ENCODE results near the gene SOAT2. TPM values are rescaled to one million over a fixed set of nuclear protein-coding genes. Genes with fewer than 3 reads are reported as not detected.

Gene SOAT2
- total RNA-seq, 3 donors from 2014 or later, result 0.41 TPM; not detected in 2

- intact Hi-C loops (cut with DNase I, micrococcal nuclease), result no loop called here
- DNase-seq, result peak in 1 of 3 donors; percentile 27
- Histone ChIP-seq H3K9me3 (no peaks in the 10 kb centered on the region), H3K4me3 (no peak overlapping the region), H3K36me3 (ENCODE audit: low read depth) (no peaks in the 10 kb centered on the region), H3K4me1 (ENCODE audit: low read depth) (peaks cover 28% of the 10 kb centered on the region)
- no peak for ATAC-seq
- TF ChIP-seq CTCF (IDR thresholded peaks at IDR 0.05), result no peak
These were observed 45.3 kb upstream of the SOAT2 start for GRCh38 chr12:53057816-53058500.

GRCh38 chr12:53058674-53059433, 44.4 kb upstream of the SOAT2 start:
- Histone ChIP-seq H3K9me3 (no peaks in the 10 kb centered on the region), H3K4me1 (ENCODE audit: low read depth) (peaks cover 19% of the 10 kb centered on the region), H3K36me3 (ENCODE audit: low read depth) (no peaks in the 10 kb centered on the region), H3K4me3 (no peak overlapping the region)
- peak in 1 of 3 donors; percentile 33 for DNase-seq
- intact Hi-C loops (cut with DNase I, micrococcal nuclease), result no loop called here
- no peak for TF ChIP-seq CTCF (IDR thresholded peaks at IDR 0.05)
- no peak for ATAC-seq

GRCh38 chr12:53059434-53060063, 43.7 kb upstream of the SOAT2 start:
- H3K4me1 ChIP-seq (ENCODE audit: low read depth), result peaks cover 17% of the 10 kb centered on the region
- peak in 1 of 3 donors; percentile 26 for DNase-seq

GRCh38 chr12:53060064-53060720, 43.1 kb upstream of the SOAT2 start:
- Histone ChIP-seq H3K4me3 (no peak overlapping the region), H3K36me3 (ENCODE audit: low read depth) (no peaks in the 10 kb centered on the region), H3K9me3 (no peaks in the 10 kb centered on the region), H3K4me1 (ENCODE audit: low read depth) (peaks cover 13% of the 10 kb centered on the region)
- ATAC-seq (no peak), DNase-seq (peak in 1 of 3 donors; percentile 36)
- no peak for TF ChIP-seq CTCF (IDR thresholded peaks at IDR 0.05)
- intact Hi-C loops (cut with DNase I, micrococcal nuclease), result loop anchor here (5.0 to 10.0 kb wide), 2 partner anchors 37 to 135 kb away; partner anchors contain the start of gene IGFBP6 (in 1 of the 2)

More at GRCh38 chr12:53059434-53060063, 43.7 kb upstream of the SOAT2 start:
- no peak for TF ChIP-seq CTCF (IDR thresholded peaks at IDR 0.05)
- intact Hi-C loops (cut with DNase I, micrococcal nuclease), result loop anchor here (5.0 to 10.0 kb wide), 2 partner anchors 38 to 135 kb away; partner anchors contain the start of gene IGFBP6 (in 1 of the 2)
- Histone ChIP-seq H3K4me3 (no peak overlapping the region), H3K36me3 (ENCODE audit: low read depth) (no peaks in the 10 kb centered on the region), H3K9me3 (no peaks in the 10 kb centered on the region)
- no peak for ATAC-seq

GRCh38 chr12:53060721-53061276, 42.5 kb upstream of the SOAT2 start:
- no peaks in the 10 kb centered on the region for H3K36me3 ChIP-seq (ENCODE audit: low read depth)
- DNase-seq (peak in 2 of 3 donors; percentile 54 to 58), ATAC-seq (no peak)
- peaks cover 14% of the 10 kb centered on the region for H3K4me1 ChIP-seq (ENCODE audit: low read depth)
- no peak for TF ChIP-seq CTCF (IDR thresholded peaks at IDR 0.05)
- intact Hi-C loops (cut with DNase I, micrococcal nuclease), result loop anchor here (5.0 to 10.0 kb wide), 2 partner anchors 37 to 134 kb away; partner anchors contain the start of gene IGFBP6 (in 1 of the 2)
- H3K9me3 ChIP-seq, result no peaks in the 10 kb centered on the region
- no peak overlapping the region for H3K4me3 ChIP-seq

All from mucosa of descending colon (tissue), 3 donors.